LNCAP (cell line): ENCODE data around the gene KCNAB2.

ENCODE experiments used
- CTCF ChIP-seq: fragments of 450-650 bp; IDR thresholded peaks from 2 replicates; pipeline ENCODE4 v1.5.1; 2017; ENCODE audit warnings: mild to moderate bottlenecking

Gene KCNAB2

GRCh38 chr1:6045561-6045960, at the start of gene KCNAB2:
Gene KCNAB2, plus strand, starts transcription at chr1:6045888. Its CDS starts 5,649 bp downstream, at chr1:6051537.
- TF ChIP-seq CTCF = no peak

GRCh38 chr1:5996641-5997270, 48.9 kb upstream of the KCNAB2 start:
- no peak for TF ChIP-seq CTCF

- no peak for TF ChIP-seq CTCF
Measured at GRCh38 chr1:5997316-5997715, 48.4 kb upstream of the KCNAB2 start.

GRCh38 chr1:5998051-5998905, 47.4 kb upstream of the KCNAB2 start:
- no peak for TF ChIP-seq CTCF

- no peak for TF ChIP-seq CTCF
Measured at GRCh38 chr1:5998906-5999301, 46.8 kb upstream of the KCNAB2 start.

- TF ChIP-seq CTCF = no peak
Measured at GRCh38 chr1:5999711-6000443, 45.8 kb upstream of the KCNAB2 start.

- no peak for TF ChIP-seq CTCF
Measured at GRCh38 chr1:6000444-6001288, 45.0 kb upstream of the KCNAB2 start.
